Endothelial cell (in vitro differentiated cells): ENCODE measurements around the gene CPLX3. TPM values are rescaled to one million over a fixed set of nuclear protein-coding genes. Genes with fewer than 3 reads are reported as not detected.

ENCODE experiments used
- DNase-seq: peaks from one replicate; pipeline ENCODE4 v3.0.0; 2021; ENCODE audit warnings: low spot score
- H3K27ac Mint-ChIP-seq: one replicate; pipeline ENCODE4 v1.8.0; 2021; ENCODE audit warnings: mixed read lengths, inconsistent platforms; ENCODE audit not compliant: unreplicated experiment
- H3K27me3 Mint-ChIP-seq: one replicate; pipeline ENCODE4 v1.8.0; 2021; ENCODE audit warnings: mild to moderate bottlenecking, moderate library complexity, mixed read lengths, inconsistent platforms; ENCODE audit not compliant: unreplicated experiment
- H3K36me3 Mint-ChIP-seq: one replicate; pipeline ENCODE4 v1.8.0; 2021; ENCODE audit warnings: mild to moderate bottlenecking, low read depth, mixed read lengths, inconsistent platforms; ENCODE audit not compliant: unreplicated experiment
- H3K4me1 Mint-ChIP-seq: one replicate; pipeline ENCODE4 v1.8.0; 2021; ENCODE audit warnings: mild to moderate bottlenecking, mixed read lengths, inconsistent platforms; ENCODE audit not compliant: unreplicated experiment
- H3K4me3 Mint-ChIP-seq: one replicate; pipeline ENCODE4 v1.8.0; 2021; ENCODE audit warnings: mild to moderate bottlenecking, mixed read lengths, inconsistent platforms; ENCODE audit not compliant: unreplicated experiment
- H3K9me3 Mint-ChIP-seq: one replicate; pipeline ENCODE4 v1.8.0; 2021; ENCODE audit warnings: mixed read lengths, inconsistent platforms; ENCODE audit not compliant: unreplicated experiment
- CTCF ChIP-seq: fragments of 200-600 bp; sonication (generic); IDR thresholded peaks from one replicate; pipeline ENCODE4 v1.5.0; 2021; ENCODE audit warnings: antibody characterized with exemption; ENCODE audit not compliant: unreplicated experiment
- total RNA-seq: library from RNA; stranded (reverse); fragmentation: NEBNext Ultra II Directional; extraction: Animal tissue kit (Norgen Biotek cat#: 25700); gene quantifications from one replicate; pipeline ENCODE4 v1.2.1, GENCODE V29; 2021; ENCODE audit not compliant: unreplicated experiment

Gene CPLX3
- total RNA-seq, 1 donor from 2014 or later: not detected

GRCh38 chr15:74857082-74857655, 30.7 kb downstream of the CPLX3 start:
- no peak for TF ChIP-seq CTCF
- Mint-ChIP-seq H3K4me3 (no peak overlapping the region), H3K27ac (no peak overlapping the region), H3K4me1 (peaks cover 5% of the 10 kb centered on the region), H3K36me3 (peaks cover 7% of the 10 kb centered on the region), H3K27me3 (peaks cover 5% of the 10 kb centered on the region), H3K9me3 (no peaks in the 10 kb centered on the region)
- DNase-seq: no peak

GRCh38 chr15:74857671-74858368, 31.4 kb downstream of the CPLX3 start:
- H3K27ac Mint-ChIP-seq: no peak overlapping the region
- no peak for TF ChIP-seq CTCF
- H3K4me1 Mint-ChIP-seq: peaks cover 5% of the 10 kb centered on the region
- H3K4me3 Mint-ChIP-seq: no peak overlapping the region
- DNase-seq: no peak
- peaks cover 5% of the 10 kb centered on the region for H3K27me3 Mint-ChIP-seq
- peaks cover 5% of the 10 kb centered on the region for H3K36me3 Mint-ChIP-seq
- no peaks in the 10 kb centered on the region for H3K9me3 Mint-ChIP-seq

- Mint-ChIP-seq H3K9me3 (no peaks in the 10 kb centered on the region), H3K27ac (no peak overlapping the region), H3K36me3 (peaks cover 3% of the 10 kb centered on the region), H3K4me3 (no peak overlapping the region), H3K27me3 (peaks cover 5% of the 10 kb centered on the region), H3K4me1 (peaks cover 5% of the 10 kb centered on the region)
- TF ChIP-seq CTCF: no peak
- DNase-seq: no peak
Observed at GRCh38 chr15:74858369-74858740, 31.9 kb downstream of the CPLX3 start.

GRCh38 chr15:74863239-74864056, 37.0 kb downstream of the CPLX3 start:
- peaks cover 30% of the 10 kb centered on the region for H3K36me3 Mint-ChIP-seq
- peak overlapping the region; percentile 1 for H3K27ac Mint-ChIP-seq
- peak overlapping the region; percentile 5 for H3K4me3 Mint-ChIP-seq
- H3K27me3 Mint-ChIP-seq: peaks cover 6% of the 10 kb centered on the region
- TF ChIP-seq CTCF: no peak
- peaks cover 5% of the 10 kb centered on the region for H3K9me3 Mint-ChIP-seq
- peaks cover 35% of the 10 kb centered on the region for H3K4me1 Mint-ChIP-seq
- DNase-seq: no peak
